HTERT RPE-1 (cell line): Measurements from ENCODE around the gene AKAP10.
"Not testable (repeated sequence)": the region's sequence is repeated elsewhere in the genome, so short reads cannot be mapped to it uniquely, and the experiment has no call there.

Experiments used
- in situ Hi-C: fragments of 300-500 bp; cut with MboI; formaldehyde crosslinking; loops from 4 replicates; pipeline ENCODE4 v1.14.3; 2020; ENCODE audit warnings: low sequenced_read_pairs

AKAP10 gene

GRCh38 chr17:19938736-19939135 is 38.9 kb downstream of the AKAP10 start:
- in situ Hi-C loops = no loop called here

- in situ Hi-C loops = no loop called here
Observed at GRCh38 chr17:19937522-19937921, 40.1 kb downstream of the AKAP10 start.

- in situ Hi-C loops = no loop called here
Observed at GRCh38 chr17:19935169-19935568, 42.5 kb downstream of the AKAP10 start.

DNA sequence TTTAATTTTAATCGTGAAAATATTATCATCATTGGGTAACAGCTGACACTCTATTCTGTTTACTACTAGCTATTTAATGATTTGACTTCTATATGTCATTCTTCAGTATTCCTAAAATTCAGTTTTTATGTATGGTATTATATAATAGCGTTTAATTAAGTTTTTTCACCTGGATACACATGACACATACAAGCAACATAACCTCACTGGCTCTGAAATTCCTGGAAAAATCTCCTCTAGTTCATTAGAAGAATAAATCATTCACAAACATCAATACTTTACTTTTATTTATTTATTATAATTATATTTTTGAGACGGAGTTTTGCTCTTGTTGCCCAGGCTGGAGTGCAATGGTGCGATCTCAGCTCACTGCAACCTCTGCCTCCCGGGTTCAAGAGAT is 44.0 kb downstream of the AKAP10 start:
- in situ Hi-C loops = no loop called here

- in situ Hi-C loops = no loop called here
Observed at GRCh38 chr17:19933221-19933620, 44.4 kb downstream of the AKAP10 start.

DNA sequence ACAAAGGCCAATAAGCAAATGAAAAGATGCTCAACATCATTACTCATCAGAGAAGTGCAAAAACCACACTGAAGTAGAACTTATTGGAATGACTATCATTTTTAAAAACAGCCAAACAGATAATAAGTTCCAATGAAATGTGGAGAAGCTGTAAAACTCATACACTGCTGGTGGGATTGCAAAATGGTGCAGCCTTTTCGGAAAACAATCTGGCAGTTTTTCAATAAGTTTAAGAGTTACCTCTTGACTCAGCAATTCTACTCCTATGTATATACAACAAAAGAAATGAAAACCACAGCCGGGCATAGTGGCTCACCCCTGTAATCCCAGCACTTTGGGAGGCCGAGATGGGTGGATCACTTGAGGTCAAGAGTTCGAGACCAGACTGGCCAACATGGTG is 49.3 kb downstream of the AKAP10 start:
- in situ Hi-C loops = no loop called here

GRCh38 chr17:19915245-19915978 is 62.2 kb downstream of the AKAP10 start:
- in situ Hi-C loops = no loop called here

- in situ Hi-C loops = no loop called here
Observed at GRCh38 chr17:19911033-19911432, 66.6 kb downstream of the AKAP10 start.

DNA sequence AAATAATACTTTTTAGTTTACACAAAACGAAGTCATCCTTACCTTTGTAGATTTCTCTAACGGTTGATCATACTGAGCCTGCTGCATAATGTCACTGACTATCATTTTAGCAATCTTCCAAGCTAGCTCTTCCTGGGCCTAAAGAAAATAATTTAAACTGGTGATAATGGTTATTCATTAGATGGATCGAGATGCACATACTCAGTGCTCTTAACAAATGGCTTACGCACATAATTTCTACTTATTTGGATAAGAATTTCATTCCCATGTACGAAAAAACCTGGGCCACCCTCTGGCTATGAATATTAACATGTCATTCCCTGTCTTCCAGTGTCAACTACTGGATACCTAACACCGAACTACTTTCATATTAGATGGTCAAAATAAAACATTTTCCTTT is 68.5 kb downstream of the AKAP10 start:
- in situ Hi-C loops = no loop called here

GRCh38 chr17:19905502-19905901 is 72.1 kb downstream of the AKAP10 start:
- in situ Hi-C loops = no loop called here

DNA sequence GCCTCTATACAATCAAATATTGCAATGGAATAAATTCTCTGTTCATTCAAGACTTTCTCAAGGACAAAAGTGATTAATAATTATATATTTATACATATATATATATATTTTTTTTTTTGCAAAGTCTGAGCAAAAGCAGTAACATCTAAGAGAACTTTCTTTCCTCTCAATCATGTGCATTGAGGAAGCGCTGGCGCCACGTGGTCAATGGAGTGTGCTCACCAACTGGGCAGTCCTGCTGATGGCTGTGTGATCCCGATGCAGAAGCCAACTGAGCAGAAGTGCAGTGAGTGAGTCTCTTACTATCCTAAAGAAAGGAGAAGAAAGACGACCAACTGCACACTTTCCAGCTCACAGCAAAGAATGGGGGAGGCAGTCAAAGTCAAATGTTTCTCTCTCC is 72.7 kb downstream of the AKAP10 start:
- in situ Hi-C loops = no loop called here

DNA sequence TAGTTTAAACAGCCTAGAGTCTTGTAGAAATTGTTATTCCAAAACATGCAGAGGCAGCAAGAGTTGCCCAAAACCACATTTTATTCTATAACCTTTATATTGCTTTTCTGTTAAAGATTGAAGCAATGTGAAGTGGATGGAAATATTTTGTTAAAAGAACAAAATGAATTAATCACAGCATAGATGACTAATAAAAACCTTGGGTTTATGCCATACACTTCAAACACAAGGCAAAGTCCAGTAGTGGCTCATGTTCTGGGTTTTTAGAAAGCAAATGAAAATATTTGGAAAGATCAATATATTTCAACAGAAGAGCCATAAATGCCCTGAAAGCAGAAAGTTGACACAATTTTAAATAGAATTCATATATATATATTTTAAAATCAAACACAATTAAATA is 73.2 kb downstream of the AKAP10 start:
- in situ Hi-C loops = no loop called here

DNA sequence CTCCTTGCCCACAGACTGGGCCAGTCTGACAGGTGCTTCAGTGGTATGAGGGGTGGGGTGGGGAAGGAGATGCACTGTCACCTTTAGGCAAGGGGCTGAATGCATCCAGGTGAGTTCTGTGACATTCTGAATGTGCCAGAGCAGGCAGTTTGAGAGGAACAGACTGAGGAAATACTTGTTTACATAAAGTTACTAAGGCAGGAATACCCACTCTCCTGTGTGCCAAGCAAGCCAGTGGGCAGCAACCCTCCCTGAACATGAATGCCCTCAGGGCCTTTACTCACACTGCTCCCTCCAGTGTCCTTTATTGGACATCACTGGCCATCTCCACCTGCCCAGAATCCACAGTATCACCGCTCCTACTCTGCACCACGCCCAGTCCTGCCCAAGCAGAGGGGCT is 76.8 kb downstream of the AKAP10 start:
- in situ Hi-C loops = no loop called here

GRCh38 chr17:19897903-19898302 is 79.7 kb downstream of the AKAP10 start:
- in situ Hi-C loops = no loop called here

DNA sequence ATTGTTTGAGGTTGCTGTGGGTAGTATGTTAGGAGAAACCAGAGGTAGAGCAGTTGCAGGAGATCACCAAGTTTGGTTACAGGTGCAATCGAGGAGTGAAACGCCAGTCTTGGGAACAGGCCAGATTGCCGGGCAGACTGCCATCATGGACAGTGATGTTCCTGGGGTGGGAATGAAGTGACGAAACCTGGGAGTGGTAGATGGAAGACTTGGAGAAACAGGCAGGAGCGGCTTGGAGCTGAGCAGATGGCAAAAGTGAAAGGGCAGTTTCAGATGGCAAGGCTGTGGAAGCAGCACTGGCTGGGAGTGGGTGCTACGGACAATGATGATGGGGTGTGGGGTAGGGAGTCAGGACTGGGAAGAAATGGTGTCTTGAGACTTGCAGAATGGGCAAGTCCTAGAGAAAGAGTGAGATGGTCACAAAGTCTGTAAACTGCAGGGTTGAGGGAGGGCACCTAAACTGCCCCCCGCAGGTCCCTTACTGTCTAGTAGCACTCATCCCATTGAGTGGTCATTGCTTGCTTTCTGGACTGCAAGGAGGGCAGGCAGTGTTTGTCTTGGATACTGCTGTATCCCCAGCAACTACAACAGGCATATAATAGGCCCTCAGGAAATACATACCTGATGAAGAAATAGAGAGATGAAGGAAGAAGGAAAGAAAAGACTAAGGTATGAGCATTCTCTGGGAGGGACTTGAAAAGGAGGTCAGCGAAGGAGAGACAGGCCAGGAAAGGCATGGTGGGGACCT is 80.4 kb downstream of the AKAP10 start:
- in situ Hi-C loops = no loop called here

- in situ Hi-C loops = no loop called here
Observed at GRCh38 chr17:19896679-19897078, 80.9 kb downstream of the AKAP10 start.

DNA sequence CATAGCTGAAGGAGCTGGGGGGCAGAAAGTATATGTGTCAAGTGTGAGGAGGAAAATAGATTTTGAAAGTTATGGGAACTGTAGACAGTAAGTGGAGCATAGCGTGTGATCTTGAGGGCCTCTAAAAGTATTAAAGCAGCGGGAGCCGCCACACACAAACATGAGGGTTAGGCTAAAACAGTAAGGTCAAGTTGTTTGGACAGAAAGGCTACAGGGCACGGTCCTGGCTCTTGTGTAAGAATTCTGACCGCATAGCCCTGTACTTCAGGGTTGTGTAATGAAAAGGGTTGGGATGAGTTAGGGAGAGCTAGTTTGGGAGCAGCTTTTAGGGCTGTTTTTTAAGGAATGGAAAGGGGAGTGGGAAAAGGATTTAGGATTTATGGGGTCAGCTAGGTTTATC is 87.1 kb downstream of the AKAP10 start:
- in situ Hi-C loops = not testable (repeated sequence)

DNA sequence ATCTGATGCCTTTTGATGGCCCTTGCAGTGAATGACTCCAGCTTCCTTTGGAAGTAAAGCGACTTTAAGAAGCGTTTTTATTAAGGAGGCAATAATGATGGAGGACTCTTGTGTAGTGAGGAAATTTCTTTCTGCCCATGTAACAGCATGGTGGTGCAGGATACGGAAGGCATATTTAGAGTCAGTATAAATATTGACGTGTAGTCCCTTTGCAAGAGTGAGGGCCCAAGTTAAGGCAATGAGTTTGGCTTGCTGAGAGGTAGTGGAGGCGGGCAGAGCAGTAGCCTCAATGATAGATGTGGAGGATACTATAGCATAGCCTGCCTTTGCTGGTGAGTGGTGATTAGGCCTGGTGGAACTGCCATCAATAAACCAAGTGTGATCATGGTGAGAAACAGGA is 87.6 kb downstream of the AKAP10 start:
- in situ Hi-C loops = not testable (repeated sequence)

DNA sequence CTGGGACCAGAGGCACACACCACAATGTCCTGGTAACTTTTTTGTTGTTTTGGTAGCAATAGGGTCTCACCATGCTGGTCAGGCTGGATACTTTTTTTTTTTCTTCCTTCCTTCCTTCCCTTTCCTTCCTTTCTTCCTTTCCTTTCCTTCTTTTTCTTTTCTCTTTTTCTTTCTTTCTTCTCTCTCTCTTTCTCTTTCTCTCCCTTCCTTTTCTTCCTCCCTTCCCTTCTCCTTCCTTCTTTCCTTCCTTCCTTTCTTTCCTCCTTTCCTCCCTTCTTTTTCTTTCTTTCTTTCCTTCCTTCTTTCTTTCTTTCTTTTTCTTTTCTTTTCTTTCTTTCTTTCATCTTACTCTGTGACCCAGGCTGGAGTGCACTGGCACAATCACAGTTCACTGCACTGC is 91.5 kb downstream of the AKAP10 start:
- in situ Hi-C loops = no loop called here

- in situ Hi-C loops = no loop called here
Observed at GRCh38 chr17:19883537-19884215, 94.0 kb downstream of the AKAP10 start.

DNA sequence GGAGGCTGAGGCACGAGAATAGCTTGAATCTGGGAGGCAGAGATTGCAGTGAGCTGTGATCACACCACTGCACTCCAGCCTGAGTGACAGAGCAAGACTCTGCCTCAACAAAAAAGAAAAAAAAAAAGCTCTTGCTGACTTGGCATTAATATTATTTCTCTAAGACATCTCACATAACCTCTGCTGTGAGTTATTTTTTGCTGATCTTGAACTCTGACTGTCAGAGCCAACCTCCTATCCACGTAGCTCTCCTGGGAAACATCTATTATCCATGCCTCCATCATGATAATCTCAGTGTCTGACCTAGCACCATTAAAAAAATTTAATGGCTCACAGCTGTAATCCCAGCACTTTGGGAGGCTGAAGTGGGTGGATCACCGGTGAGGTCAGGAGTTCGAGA is 97.2 kb downstream of the AKAP10 start:
- in situ Hi-C loops = no loop called here

- in situ Hi-C loops = no loop called here
Observed at GRCh38 chr17:19877364-19877945, 100.2 kb downstream of the AKAP10 start.
